ENCODE measurements around the gene SHISA7. TPM values are rescaled to one million over a fixed set of nuclear protein-coding genes. Genes with fewer than 3 reads are reported as not detected.
A peak's percentile ranks its signal among the peaks of the same experiment; 100 is the strongest.

Gene SHISA7
- polyA plus RNA-seq, 2 of the 4 experiments (the other 2 are of a cell fraction): 0.01 TPM; not detected in 1

DNA sequence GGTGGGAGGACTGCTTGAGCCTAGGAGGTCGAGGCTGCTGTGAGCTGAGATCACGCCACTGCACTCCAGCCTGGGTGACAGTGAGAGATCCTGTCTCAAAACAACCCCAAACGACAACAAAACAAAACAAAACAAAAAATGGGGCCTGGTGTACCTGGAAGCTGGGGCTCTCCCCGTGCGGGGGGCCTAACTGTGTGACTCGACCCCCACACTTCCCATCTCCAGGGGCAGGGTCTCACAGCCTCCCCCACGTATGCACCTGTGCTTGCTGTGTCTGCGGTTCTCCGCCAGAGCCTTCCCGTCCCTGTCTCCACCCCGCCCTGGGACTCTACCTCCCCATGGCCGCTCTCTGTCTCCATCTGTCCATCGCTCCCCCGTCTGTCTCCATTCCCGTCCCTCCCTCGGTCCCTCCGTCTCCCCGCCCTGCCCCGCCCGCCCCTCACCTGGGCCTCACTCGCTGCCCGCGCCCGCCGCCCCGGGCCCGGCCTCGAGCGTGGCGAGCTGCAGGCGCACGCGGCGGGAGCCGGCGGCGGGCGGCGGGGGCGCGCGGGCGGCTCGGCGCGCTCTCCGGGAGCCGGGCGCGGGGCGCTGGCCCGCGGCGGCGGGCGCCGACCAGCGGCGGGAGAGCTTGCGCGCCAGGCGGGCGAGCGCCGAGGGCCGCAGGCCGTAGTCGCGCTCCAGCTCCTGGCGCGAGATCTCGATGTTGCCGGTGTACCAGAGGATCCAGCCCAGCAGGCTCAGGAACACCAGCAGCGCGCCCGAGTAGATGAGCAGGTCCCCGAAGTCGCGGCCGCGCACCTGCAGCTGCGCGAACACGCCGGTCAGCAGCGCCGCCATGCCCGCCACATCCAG lies 59.6 kb downstream of the SHISA7 start:
- ATAC-seq (peak; percentile 12 to 59), FAIRE-seq (no peak), DNase-seq (ENCODE audit: low read depth in 1 of 2, low spot score in 1 of 2) (peak; percentile 72 to 82)
- peaks cover 6% of the 10 kb centered on the region; the same call in 2 of the 3 replicates for H3K9me3 ChIP-seq
- peak overlapping the region; percentile 89 for H3K4me3 ChIP-seq
- ChIA-PET CTCF (interaction anchor here (0.6 to 3.2 kb wide), 54 partner anchors 8 to 248 kb away, joined by 3 to 62 read pairs (median 6); partner anchors contain the start of genes DNAAF3, GARIN5B, HSPBP1 and IL11), POLR2A (interaction anchor here (0.6 to 4.5 kb wide), 23 partner anchors 8 to 242 kb away, joined by 3 to 47 read pairs (median 4); partner anchors contain the start of genes BRSK1, HSPBP1, IL11 and KMT5C)
- peaks cover 40% of the 10 kb centered on the region for H3K4me1 ChIP-seq
- peak overlapping the region; percentile 92 for H3K4me2 ChIP-seq
- 38% methylated on average over 14 of the region's 88 CpGs for WGBS (ENCODE audit: missing lambda C conversion rate)
- H3K27ac ChIP-seq: peak overlapping the region; percentile 89 to 99
- TF ChIP-seq MAX (IDR thresholded peaks at IDR 0.05) (peak; percentile 52), RAD21 (conservative IDR thresholded peaks at IDR 0.05 in 1 of 2, IDR thresholded peaks at IDR 0.05 in 1 of 2) (peak; percentile 10 to 46; a peak in 3 of 5 replicates), JUN (IDR thresholded peaks at IDR 0.05) (peak; percentile 58 to 78; a peak in 2 of 5 replicates), SMC3 (IDR thresholded peaks at IDR 0.05) (peak; percentile 26; the same call in 2 of the 3 replicates), FOSL2 (IDR thresholded peaks at IDR 0.05) (no peak), FOSL2 (CRISPR knock-in tag; IDR thresholded peaks at IDR 0.05) (no peak), E2F6 (IDR thresholded peaks at IDR 0.05; ENCODE audit: borderline replicate concordance, low read depth) (peak; percentile 45; the same call in 1 of the 2 replicates), HOXA7 (CRISPR knock-in tag; IDR thresholded peaks at IDR 0.05) (0 out of 2 replicates have a peak, but pooled peaks have one; percentile 37), RFX5 (IDR thresholded peaks at IDR 0.05) (no peak), HOXB13 (CRISPR knock-in tag; IDR thresholded peaks at IDR 0.05; ENCODE audit: low read depth) (no peak), RCOR1 (IDR thresholded peaks at IDR 0.05; ENCODE audit: low read depth, low read length) (no peak), CHD4 (IDR thresholded peaks at IDR 0.05; ENCODE audit: borderline replicate concordance) (no peak), CTCF (IDR thresholded peaks at IDR 0.05) (peak; percentile 64), TP53 (CRISPR knock-in tag; IDR thresholded peaks at IDR 0.05) (no peak)
- TF ChIP-seq, protein P1, sequence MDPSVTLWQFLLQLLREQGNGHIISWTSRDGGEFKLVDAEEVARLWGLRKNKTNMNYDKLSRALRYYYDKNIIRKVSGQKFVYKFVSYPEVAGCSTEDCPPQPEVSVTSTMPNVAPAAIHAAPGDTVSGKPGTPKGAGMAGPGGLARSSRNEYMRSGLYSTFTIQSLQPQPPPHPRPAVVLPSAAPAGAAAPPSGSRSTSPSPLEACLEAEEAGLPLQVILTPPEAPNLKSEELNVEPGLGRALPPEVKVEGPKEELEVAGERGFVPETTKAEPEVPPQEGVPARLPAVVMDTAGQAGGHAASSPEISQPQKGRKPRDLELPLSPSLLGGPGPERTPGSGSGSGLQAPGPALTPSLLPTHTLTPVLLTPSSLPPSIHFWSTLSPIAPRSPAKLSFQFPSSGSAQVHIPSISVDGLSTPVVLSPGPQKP (IDR thresholded peaks at IDR 0.05; ENCODE audit: low read depth, low read length): no peak

DNA sequence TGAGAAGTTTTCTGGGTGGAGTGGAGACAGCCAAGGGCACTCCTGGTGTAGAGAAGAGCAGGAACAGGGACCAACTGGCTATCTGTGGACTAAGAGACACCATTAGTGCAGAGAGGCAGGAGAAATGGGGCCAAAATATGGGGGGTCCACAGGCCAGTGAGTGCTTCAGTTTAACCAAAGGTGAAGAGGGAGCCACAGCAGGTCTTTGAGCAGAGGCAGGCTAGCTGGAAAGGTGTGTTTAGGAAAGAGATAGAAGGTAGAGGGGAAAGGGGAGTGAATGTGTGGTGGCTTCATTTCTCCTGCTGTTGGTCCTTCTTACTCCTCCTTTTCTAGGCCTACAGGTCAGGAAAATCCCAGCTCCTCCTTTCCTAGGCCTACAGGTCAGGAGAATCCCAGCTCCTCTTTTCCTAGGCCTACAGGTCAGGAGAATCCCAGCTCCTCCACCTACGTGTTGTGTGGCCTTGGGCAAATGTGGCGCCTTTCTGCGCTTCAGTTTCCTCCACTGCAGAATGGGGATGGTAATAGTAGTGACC lies 60.5 kb downstream of the SHISA7 start:
- WGBS (ENCODE audit: missing lambda C conversion rate): 97% methylated on average over 3 of the region's 3 CpGs

More for the DNA sequence above, 60.5 kb downstream of the SHISA7 start:
- Histone ChIP-seq H3K9me3 (peaks cover 6% of the 10 kb centered on the region; the same call in 2 of the 3 replicates), H3K4me1 (peaks cover 40% of the 10 kb centered on the region), H3K4me2 (peak overlapping the region; percentile 92), H3K4me3 (no peak overlapping the region), H3K27ac (peak overlapping the region; percentile 89 to 99; a peak in 5 of 6 replicates)
- ChIA-PET CTCF (interaction anchor here (0.6 to 3.2 kb wide), 32 partner anchors 9 to 249 kb away, joined by 3 to 62 read pairs (median 7); partner anchors contain the start of genes DNAAF3, GARIN5B, HSPBP1 and IL11), POLR2A (interaction anchor here (0.6 to 0.8 kb wide), 2 partner anchors 9 to 920 kb away, joined by 3 to 7 read pairs; no protein-coding TSS in a partner anchor)
- no peak for ATAC-seq
- TF ChIP-seq ZFP36 (IDR thresholded peaks at IDR 0.05; ENCODE audit: borderline replicate concordance, partially characterized antibody): peak; percentile 34
- TF ChIP-seq RARB (CRISPR knock-in tag; IDR thresholded peaks at IDR 0.05): no peak
- no peak for FAIRE-seq
- DNase-seq (ENCODE audit: low read depth in 1 of 2, low spot score in 1 of 2): no peak
